ENCODE measurements around the gene SP1.
"Not testable (repeated sequence)": the region's sequence is repeated elsewhere in the genome, so short reads cannot be mapped to it uniquely, and the experiment has no call there.

- not testable (repeated sequence) for TF ChIP-seq CTCF (conservative IDR thresholded peaks at IDR 0.05; ENCODE audit: low read depth, low read length); EZH2 (IDR thresholded peaks at IDR 0.05; ENCODE audit: borderline replicate concordance, low read depth, low read length, poor library complexity, severe bottlenecking)
Measured at GRCh38 chr12:53415752-53416389, 35.9 kb downstream of the SP1 start.

All from A673 (cell line).